GM21737 (cell line): ENCODE results near the gene MCTS1.
"Not testable (repeated sequence)": the region's sequence is repeated elsewhere in the genome, so short reads cannot be mapped to it uniquely, and the experiment has no call there.

ENCODE experiments used
- ATAC-seq: cut with Tn5 transposase; IDR thresholded peaks from one replicate; pipeline ENCODE4 v1.9.1; 2021; ENCODE audit warnings: mild to moderate bottlenecking, moderate library complexity; ENCODE audit not compliant: unreplicated experiment

The MCTS1 gene, protein sequence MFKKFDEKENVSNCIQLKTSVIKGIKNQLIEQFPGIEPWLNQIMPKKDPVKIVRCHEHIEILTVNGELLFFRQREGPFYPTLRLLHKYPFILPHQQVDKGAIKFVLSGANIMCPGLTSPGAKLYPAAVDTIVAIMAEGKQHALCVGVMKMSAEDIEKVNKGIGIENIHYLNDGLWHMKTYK

DNA sequence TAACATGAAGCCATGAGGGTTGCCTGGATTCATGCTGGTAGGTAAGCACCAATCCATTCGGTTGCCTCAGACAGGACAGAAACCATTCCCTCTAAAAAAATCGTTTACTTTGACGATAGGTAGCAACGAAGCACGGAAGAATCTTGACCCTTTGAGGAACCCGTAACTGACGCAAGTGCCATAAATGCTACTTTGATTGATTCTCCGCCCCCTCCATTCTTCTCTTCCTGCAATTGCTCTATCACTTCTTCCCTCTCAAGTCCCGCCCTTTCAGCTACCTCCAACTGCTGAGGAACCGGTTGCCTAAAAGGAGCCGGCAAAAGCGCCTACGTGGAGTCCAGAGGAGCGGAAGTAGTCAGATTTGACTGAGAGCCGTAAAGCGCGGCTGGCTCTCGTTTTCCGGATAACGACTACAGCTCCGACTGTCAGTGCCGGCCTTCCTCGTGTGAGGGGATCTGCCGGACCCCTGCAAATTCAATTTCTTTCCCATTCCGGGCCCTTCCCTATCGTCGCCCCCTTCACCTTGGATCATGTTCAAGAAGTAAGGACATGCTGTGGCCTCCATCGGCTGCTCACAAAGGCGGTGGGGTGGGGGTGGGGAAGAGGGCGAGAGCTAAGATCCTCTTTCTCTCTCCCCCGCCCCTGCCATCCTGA, at the start of gene MCTS1:
Gene MCTS1 (plus strand): TSS at position 395 of the 654 bp plus-strand sequence. CDS start 136 bp downstream, at position 531.
- ATAC-seq, result peak; percentile 86

DNA sequence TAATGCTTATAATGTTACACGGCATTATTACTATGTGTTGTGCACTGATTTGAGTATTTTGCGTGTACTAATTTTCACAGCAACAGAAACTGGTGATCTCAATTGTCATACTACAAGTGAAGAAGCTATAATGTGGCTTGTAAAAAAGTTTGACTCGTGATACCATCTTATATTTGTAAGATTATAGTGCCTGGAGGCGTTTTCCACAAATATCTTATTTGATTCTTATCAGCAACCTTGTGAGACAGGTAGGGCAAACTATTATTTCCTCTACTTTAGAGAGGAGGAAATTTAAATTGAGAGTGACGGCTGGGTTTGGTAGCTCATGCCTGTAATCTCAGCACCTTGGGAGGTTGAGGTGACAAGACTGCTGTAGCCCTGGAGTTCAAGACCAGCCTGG, 47.6 kb upstream of the MCTS1 start:
- no peak for ATAC-seq

DNA sequence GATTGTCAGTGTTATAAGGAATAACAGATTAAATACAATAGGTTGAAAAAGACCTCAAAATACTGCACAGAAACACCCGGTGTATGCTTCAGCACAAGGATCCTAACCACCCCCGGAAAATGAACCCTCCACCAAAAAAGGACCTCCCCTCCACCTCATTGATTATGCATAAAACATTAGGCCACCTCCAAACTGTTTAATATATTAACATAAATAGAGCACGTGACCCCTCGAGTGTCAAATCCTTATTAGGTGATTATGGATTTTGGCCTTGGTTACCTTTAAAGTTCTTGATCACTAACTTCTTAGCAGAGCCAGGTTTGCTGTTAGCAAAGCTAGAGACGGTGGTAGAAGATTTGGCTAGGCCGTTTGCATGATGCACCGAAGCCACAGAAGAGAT, 44.1 kb upstream of the MCTS1 start:
- ATAC-seq, result no peak

DNA sequence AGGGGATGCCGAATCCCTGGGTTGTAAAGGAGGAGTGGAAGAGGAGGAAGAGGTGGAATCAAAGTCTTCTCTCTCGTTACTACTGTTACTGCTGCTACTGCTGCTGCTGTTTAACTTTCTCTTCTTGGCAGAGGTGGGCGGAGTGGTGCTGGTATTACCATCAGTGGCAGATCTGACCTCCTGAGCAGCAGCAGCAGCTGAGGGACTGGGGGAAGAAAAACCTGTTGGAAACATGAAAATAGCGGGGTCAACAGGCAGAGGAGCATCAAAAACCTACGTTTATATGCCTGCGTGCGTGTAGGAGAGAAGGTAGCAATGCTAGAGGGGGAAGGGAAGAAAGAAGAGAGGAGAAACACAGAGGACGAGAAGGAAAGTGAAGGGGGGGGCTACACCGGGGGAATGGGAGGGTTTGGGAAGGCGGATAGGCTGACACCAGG, 43.5 kb upstream of the MCTS1 start:
- peak; percentile 36 for ATAC-seq

DNA sequence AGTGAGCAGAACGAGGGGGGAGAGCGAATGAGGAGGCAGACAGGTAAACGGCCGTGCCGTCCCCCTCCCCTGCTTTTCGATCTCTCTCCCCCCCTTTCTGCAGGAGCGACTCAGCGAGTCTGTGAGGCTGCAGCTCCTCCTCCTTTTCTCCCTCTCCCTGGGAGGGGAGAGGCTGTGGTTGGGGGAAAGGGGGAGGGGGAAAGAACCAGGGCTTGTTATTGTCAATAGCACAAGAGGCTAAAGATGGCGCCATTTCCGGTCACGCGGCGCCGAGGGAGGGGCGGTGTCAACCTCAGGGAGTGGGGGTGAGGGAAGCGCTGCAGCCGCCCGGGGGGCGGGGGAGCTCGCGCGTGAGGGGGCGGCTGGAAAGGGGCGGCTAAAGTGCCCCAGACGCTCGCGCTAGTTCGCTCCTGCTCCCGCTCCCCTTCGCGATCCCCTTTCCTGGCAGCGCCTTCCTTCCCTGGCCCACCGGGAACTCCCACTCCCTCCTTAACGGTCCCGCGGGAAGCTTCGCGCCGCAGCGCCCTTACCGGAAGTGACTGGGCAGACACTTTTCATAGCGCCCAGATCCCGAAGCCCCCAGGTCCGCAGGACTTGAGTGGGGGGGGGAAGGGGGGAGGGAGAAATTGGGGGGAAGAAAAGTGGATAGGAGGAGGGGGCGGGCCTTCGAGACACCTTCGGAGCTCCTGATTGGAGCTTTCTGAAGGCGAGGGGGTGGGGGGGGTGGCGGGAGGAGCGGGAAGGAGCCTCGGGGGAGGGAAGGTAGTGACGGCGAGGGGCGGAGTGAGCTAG, 42.9 kb upstream of the MCTS1 start, which contains the start of gene CUL4B:
Gene CUL4B (minus strand): TSS at position 121 of the 792 bp plus-strand sequence. CDS start 324 bp downstream, outside the sequence.
- ATAC-seq, result peak; percentile 79

DNA sequence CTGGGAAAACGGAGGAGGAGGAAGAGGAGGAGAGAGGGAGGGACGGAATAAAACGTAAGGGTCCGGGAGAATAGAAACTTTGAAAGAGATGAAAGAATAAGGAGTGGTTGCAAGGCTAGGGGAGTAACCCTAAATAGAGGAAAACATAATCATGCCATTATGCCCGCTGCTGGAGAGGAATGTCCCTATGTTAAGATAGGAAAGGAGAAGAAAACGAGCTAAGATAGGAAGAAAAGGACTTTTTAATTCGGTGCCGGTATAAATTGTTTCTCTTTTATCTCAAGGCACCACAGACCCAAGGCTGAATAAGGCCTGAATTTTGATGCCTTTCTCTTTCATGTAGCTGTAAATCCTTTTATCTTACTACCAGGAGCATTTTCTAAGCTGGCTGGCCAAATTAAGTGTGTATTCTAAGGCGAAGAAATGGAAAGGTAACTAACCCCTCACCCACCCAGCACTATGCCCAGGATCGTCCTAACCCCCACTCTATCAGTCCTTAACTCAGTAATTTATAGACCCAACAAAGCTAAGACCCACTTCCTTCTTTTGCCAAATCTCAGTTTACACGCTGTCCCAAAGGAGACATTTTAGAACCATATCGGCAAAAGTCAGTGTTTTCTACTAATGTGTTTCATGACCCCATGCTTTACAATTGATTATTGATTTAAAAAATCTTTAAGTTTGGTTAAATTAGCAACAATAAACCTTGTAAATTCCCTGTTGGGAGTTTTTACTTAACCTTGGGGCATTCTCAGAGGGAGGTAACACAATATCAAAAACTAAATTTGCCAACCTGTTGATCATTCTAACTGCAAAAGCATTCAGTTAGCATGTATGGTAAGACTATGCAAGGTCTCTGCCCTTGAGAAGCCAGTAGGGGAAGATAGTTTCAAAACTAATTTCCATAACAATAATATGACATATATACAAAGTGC, 42.0 kb upstream of the MCTS1 start:
- ATAC-seq, result no peak

DNA sequence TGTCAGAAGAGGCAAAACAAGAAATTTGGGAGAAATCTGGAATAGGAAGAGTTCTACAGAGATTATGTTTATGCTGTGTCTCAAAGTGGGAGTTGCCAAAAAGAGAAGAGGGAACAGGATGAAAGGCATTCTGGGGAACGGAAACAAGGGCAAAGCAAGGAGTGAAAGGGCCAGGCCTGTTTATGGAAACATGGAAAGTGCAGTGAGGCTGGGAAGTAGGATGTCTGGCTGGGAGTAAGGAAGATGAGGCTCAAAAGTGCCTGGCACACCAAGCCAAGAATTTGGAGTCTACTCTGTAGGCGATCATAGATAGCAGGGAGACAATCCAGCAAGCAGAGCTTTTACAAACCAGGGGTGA, 41.4 kb upstream of the MCTS1 start:
- ATAC-seq, result no peak

DNA sequence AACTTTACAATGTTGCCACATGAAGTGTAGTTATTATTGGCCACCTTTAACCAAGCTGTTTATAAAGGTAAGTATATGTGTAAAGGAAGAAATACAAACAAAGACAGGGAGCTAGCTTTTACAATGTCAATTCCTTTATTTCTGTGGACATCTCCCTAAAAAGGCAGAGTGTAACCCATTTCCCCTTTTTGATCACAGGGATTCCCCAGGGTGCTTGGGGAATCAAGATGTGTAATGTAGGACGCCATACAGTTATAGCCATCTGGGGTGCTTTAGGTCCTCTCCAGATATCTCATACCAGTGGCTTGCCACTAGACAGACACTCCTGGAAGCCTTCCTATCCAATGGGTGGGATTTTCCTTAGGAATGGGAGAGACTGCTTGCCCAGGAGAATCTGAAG, 39.0 kb upstream of the MCTS1 start:
- no peak for ATAC-seq

DNA sequence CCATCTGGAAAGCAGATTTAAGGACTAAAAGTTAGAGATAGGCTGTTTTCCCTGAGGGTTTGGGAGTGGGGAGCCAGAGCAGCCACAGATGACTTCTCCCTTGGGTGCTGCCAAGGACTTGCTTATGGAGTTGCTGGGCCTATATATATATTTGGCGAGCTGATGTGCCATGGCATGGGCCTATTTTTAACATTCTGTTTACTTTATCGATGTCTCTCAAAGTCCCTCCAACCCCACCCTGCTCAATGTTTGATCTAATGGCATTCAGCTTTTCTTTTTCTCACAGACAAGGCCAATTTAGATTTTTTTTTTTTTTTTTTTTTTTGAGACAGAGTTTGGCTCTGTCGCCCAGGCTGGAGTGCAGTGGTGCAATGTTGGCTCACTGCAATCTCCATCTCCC, 37.1 kb upstream of the MCTS1 start:
- no peak for ATAC-seq

DNA sequence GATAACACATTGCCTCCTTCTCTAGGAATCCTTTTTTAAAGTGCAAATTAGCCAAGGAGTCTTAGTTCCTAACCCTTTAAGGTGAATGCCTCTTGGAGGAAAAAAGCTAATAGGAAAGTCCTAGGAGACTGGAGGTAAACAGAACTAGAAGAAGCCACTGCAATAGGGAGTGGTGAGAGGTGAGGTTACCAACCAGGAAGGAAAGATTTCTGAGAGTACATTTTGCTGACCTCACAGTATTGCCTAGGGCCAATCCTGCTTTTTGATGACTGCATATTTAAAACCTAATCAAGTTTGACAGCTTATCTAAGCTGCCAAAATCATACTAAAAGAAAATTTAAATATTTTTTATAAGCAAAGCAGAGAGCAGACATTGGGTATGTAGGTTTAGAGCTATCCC, 35.9 kb upstream of the MCTS1 start:
- no peak for ATAC-seq

DNA sequence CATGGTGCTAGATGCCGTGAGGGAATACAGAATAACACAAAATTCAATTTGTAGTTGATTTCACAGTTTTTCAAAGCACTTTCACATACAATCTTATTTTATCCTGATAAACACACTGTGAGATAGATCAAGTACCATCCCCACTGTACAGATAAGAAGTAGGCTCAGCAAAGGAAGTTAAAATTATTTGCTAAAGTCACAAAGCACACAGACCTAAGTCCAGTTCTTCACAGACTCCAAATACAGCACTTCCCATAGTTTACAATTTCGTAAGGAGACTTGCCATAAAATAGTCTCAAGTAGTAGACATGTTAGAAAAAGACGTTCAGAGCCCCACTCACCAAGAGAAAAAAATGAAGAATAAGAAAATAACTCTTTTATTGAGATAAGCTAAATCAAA, 35.3 kb upstream of the MCTS1 start:
- no peak for ATAC-seq

DNA sequence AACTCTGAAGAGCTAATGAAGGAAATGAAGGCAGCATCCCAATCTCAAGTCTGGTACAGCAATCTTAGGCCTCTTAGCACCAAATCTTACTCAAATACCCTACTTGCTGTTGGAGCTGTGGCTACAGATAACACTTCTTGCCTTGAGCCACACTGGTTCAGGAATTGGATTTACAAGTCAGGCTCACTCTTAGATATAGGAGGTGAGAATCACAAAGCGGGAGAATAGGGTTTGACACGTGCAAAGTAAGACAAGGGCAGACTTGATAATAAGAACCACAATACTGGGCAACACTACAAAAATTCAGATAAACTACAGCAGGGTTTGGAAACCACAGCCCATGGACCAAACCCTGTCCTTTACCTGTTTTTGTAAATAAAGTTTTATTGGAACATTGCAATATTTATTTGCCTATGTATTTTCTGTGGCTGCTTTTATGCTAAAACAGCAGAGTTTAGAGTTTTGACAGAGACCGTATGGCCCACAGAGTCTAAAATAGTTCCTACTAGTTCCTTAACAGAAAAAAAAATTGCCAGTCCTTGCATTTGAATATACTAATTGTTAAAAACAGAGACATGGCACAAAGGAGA, 33.8 kb upstream of the MCTS1 start:
- no peak for ATAC-seq

DNA sequence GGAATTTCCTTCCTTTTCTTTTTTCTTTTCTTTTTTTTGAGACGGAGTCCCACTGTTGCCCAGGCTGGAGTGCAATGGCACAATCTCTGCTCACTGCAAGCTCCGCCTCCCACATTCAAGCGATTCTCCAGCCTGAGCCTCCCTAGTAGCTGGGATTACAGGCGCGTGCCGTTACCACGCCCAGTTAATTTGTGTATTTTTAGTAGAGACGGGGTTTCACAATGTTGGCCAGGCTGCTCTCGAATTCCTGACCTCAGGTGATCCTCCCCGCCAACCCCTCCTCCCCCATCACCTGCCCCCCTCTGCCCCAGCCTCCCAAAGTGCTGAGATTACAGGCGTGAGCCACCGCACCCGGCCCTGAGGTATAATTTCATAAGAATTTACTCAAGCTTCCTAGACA, 30.1 kb upstream of the MCTS1 start:
- not testable (repeated sequence) for ATAC-seq

DNA sequence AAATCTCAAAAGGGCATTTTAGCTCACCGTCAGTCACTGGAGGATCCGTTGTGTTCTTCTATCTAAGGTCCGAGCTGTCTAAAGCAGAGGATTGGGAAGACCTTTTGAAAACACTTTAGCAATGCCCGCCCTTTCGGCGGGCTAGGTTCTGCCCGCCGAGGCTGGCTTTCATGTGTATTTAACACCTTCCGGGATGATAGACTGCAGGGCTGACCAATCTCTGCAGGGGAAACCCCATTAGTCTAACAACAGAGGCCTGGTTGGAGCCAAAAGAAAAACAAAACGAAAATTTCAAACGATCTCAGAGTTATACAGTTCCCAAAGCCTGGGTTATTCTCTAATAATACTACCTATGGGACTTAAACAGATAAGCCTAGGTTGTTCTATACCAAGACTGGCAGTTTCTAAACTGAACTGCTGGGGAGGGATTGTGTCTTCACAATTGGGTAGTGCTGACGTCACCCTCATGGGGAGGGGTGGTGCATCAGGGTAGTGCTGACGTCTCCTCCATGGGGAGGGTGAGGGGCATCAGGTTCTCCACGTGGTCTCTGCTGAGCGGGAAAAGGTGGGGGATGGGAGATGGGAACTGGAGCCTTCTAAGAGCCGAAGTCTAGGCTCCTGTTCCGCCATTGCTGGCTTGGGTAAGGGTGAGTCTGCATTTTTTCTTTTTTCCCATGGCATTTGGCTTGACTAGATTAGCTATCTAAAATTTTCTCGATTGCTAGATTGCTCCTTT, 28.4 kb upstream of the MCTS1 start:
- no peak for ATAC-seq

DNA sequence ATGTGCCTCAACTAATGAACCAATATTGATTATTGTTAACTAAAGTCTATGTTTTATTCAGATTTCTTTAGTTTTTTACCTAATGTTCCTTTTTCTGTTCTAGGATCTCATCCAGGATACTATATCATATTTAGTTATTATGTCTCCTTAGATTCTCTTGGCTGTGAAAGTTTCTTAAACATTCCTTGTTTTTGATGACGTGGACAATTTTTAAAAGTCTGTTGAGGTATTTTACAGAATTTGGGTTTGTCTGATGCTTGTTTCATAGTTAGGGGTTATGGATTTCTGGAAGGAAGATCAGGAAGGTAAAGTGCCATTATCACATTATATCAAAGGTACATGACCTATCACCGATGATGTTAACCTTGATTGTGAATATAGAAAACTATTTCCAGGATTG, 18.2 kb upstream of the MCTS1 start:
- no peak for ATAC-seq

DNA sequence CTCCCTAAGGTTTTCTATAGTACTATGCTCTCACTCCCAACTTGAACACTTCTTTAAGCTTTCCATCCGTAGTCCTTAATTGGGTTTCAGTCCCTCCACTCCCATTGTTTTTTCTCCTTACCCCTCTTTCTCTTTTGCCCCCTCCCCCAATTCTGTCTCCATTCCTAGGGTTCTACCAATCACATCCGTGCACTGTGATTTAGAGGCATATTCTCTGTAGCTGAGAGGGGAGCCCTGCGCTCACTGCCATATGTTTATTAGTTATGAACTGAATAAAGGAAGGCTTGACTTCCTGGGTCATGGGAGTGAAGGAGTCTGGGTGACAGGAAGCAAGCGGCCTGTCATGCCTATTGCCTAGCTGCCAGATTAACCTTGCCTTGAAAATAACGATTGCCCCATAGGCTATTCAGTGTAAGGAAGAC, 471 bp downstream of the MCTS1 start:
- ATAC-seq, result peak; percentile 48

DNA sequence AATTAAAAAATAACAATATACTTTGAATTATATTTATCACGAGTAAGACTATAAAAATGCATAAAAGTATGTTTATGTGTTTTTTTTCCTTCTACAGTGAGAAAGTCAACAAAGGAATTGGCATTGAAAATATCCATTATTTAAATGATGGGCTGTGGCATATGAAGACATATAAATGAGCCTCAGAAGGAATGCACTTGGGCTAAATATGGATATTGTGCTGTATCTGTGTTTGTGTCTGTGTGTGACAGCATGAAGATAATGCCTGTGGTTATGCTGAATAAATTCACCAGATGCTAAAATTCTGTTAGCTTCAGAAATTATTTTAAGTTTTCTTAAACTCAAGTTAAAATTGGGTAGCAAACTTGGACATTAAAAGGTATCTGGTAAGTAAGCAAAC, 8.2 kb downstream of the MCTS1 start:
- ATAC-seq, result no peak

DNA sequence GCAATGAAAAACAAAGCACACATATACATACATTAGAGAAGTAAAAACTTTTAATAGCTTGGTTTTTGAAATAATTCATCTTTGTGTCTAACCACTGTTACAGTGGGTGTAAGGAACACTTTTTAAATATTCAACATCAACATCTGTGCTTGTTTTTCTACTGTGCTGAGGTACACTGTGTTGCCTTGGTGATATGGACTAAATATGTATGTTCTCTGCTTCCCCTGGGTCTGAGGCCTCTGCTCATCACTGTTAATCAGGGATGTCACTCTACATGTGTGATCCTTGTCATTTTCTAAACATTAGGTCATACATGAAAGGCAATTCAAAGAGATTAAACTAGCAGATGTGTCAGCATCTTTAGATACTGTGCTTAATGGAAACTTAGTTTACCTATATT, 10.9 kb downstream of the MCTS1 start:
- no peak for ATAC-seq

DNA sequence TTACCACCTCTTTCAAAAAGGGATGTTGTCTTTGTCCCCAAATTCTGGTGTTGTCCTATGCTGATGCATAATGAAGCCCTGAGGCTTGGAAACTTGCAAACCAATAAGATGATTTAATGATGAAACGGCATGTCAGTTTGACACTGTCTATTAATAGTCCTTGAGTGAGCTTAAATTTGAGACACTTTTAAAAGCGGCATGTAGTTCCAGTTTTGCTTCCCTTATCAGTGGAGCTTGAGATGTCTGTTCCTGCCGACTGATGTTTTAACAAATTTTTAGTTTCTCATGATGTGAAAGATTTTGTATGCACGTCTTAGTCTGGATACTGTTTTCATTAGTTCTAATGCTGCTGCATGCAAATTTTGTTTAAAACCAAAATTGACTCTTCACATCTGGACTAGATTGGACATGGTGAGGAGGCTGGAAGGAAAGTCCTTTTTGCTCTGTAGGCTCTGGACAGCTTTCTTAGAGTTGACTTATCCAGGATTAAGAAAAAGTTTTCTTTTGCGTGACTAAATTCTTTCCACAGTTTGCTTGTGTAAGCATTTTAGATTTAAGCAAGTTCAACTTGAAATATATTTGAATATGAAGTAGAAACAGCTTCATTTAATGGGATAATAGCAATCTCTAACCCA, 14.2 kb downstream of the MCTS1 start:
- ATAC-seq, result no peak
